ENCODE measurements around the gene IFITM2.

The IFITM2 gene

DNA sequence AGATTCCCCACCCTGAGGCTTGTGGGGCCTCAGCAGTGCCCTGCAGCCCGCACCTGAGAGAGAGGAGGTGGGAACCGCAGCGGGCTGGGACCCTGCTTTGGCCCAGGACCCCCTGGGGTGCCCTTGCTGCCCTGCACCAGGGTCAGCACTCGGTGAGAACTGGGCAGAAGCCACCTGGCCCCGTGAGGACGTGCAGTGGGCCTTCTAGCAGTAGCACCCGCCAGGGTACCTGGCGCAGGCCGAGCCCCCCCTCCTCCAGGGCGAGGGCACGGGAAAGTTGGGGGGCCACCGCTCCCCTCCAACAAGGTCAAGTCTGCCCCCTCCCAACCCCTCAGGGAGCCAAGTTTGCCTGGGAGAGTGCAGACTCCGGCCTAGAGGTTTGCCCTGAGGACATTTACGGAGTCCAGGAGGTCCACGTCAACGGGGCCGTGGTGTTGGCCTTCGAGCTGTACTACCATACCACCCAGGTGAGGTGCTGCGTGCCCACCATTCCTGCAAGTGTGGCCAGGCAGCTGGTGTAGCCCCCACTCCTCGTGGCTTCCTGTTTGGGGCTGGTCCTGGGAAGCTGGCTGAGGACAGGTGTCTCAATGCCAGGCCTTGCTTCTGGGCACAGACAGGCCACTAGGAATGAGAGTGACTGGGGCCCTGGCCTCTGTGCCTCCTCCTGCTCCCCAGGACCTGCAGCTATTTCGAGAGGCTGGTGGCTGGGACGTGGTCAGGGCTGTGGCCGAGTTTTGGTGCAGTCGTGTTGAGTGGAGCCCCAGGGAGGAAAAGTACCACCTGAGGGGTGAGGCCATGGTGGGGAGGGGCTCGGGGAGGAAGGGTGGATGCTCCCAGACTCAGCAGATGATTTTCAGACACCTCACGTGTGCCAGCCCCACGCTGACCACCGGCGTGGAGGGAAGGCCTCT is 15.2 kb upstream of the IFITM2 start:
- DNase-seq = no peak

GRCh38 chr11:293271-293851 is 14.3 kb upstream of the IFITM2 start:
- DNase-seq = no peak

DNA sequence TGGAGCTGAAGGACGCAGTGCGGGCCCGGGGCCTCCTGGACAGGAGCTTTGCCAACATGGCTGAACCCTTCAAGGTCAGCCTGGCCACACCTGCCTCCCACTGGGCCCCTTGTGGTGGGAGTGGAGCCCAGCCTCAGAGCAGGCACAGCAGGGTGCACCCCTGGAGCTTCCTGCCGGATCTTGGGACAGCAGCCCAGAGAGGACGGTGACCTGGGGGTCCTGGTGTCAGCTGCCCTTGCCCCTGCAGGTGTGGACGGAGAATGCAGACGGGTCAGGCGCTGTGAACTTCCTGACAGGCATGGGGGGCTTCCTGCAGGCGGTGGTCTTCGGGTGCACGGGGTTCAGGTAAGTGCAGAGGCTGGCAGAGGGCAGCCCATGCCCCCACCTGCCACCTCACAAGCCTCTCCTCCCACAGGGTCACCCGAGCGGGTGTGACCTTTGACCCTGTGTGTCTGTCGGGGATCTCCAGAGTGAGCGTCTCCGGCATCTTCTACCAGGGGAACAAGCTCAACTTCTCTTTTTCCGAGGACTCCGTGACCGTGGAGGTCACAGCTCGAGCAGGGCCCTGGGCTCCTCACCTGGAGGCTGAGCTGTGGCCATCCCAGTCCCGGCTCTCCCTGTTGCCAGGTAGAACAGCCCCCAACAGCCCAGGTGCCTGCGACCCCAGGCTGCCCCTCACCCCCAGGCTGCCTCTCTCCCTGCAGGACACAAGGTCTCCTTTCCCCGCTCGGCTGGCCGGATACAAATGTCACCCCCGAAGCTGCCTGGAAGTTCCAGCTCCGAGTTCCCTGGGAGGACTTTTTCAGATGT is 13.6 kb upstream of the IFITM2 start:
- no peak for DNase-seq

GRCh38 chr11:294780-295179 is 12.8 kb upstream of the IFITM2 start:
- DNase-seq = no peak

DNA sequence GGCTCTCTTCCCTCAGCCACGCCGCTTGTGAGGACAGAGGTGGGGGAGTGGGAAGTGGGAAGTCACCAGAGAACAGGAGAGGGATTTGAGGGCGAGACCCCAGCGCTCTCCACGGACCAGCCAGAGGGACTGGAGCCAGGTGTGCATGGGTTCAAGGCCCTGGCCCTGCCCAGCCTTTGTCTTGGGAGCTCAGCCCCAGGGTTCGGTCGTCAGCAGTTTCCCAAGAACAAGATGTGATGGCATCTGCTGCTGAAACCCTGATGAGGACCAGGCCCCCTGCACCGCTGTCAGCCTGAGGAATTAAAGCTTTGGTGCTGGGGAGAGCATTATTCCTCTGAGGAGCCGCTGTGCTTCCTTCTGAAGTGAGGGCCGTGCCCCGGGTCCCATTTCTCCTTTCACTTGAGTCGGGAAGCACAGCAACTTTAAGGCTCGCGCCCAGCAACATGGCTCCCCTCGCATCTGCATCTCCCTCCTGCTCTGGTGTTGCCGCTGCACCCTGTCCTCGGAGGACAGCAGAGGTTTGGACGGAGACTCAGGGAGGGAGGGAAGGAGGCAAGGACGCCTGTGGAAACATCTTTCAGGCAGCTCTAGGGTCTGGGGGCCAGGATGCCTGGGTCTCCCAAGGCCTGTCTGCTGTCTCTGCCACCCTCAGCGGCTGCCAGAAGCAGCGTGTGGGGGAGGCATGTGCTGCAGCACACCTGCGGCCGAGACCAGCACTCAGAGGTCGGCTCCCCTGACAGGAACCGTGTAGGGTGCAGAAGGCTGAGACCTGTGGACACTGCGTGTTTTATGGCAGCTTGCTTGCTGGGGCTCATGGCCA is 12.1 kb upstream of the IFITM2 start:
- no peak for DNase-seq

DNA sequence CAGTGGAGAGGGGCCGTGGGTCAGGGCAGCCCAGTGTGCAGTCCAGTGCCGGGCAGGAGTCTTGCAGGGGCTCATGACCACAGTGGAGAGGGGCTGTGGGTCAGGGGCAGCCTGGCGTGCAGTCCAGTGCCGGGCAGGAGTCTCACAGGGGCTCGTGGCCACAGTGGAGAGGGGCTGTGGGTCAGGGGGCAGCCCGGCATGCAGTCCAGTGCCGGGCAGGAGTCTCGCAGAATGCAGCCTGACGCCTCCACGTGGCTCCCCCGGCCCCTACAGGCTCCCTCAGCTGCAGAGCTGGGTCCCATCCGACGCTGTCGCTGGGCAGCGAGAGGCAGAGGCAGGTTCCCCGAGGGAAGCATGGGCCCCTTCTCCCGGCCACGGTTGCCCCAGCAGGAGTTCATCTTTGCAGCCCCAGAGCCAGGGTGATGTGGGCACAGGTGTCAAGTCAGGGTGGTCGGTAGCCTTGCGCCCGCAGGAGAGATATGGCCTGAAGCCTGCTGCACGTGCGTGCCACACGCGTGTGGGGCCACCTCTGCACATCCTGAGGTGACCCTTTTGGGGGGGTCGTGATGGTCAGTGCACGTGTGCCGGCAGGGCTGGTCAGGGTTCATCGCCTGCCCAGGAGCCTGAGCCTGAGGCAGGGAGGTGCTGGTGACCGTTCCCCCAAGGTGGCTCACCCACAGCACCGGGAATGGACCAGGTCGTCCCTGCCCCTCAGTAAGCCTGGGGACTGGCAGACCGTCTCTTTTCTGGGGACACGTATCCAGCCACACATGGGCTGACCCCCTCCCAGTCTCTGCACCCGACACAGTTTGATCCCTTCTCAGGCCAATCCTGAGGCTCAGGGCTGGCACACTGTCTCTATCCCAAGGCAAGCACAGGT is 11.2 kb upstream of the IFITM2 start:
- no peak for DNase-seq

DNA sequence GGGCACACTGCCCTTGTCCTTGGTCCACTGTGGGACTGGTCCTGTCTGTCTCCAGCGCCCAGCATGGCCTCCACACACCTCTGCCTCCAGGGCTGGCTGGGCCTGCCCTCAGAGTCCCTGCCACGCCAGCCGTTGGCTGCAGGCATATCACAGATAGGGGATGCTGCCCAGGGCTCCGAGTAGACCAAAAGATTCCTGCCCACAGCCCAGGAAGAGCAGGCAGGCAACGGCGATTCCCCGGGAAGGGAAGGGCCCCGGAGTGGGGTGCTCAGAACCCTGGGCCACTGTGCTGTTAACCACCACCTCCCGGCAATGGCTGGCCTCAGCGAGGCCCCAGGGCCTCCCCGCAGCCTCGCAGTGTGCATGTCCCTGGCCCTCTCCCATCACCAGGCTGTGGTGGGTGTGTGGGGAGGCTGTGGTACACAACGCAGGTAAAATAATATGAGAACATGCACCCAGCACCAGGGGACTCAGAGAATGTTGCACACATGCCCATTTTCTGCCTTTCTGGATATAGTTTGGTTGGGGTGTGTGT is 10.5 kb upstream of the IFITM2 start:
- DNase-seq = no peak

DNA sequence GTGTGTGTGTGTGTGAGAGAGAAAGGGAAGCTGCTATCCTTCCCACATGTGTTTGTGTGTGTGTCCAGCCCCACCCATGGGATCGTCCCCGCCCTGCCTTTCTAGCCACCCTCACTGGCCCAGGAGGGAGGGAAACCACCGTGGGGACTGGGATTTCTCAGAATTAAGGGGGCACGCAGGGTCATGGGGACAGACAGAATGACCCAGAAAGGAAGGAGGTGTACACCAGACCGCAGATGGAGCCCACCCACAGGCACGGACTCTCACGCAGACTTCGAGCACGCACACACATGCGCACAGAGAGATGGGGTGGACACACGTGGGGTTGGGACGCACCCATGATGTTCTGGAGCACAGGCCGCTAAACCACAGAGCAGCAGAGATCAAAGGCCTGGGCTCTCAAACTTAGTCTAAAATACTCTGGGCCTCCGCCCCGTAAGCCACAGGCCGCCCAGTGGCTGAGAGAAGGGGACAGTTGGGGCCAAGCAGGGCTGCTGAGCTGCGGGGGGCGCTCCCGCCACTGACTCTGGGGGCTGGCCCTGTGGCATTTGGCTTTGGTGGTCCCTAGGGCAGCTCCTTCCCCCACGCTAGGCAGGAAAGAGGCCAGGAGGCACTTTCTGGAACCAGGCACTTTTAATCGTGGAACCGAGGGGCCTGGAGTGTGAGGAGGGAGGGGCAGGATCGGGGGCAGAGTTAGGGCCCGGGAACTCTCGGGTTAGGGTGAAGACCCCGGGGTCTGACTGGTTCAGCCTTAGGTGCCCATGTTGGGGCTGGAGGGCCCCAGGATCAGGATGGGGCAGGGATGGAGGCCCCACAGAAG is 9.8 kb upstream of the IFITM2 start:
- DNase-seq = no peak

DNA sequence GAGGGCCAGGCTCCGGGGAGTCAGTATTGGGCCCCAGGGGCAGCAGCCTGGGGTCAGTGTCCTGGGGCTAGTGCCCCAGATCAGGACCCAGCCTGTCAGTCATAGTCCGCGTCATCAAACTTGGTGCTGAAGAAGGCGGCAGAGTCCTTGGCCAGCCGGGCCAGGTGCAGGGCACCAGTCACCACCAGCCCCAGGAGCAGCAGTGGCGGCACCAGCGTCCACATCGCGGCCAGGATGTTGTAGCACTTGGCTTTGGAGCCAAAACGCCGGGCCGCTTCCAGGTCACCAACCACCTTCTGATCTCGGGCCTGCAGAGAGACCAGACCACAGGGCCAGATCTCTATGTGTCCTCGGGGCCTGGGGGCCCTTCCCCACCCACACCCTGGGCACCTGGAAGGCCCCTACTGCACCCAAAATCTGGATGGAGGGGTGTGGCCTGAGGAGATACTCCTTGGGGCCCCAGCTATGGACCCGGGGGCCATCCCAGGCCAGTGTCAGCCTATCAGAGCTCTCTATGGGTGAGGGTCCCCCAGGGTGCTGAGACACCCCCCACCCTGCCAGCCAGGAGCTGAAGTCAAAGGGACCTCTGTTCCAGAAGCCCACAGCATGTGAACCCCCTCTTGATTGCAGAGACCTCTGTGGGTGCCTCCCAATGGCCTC is 9.1 kb upstream of the IFITM2 start:
- DNase-seq = no peak

DNA sequence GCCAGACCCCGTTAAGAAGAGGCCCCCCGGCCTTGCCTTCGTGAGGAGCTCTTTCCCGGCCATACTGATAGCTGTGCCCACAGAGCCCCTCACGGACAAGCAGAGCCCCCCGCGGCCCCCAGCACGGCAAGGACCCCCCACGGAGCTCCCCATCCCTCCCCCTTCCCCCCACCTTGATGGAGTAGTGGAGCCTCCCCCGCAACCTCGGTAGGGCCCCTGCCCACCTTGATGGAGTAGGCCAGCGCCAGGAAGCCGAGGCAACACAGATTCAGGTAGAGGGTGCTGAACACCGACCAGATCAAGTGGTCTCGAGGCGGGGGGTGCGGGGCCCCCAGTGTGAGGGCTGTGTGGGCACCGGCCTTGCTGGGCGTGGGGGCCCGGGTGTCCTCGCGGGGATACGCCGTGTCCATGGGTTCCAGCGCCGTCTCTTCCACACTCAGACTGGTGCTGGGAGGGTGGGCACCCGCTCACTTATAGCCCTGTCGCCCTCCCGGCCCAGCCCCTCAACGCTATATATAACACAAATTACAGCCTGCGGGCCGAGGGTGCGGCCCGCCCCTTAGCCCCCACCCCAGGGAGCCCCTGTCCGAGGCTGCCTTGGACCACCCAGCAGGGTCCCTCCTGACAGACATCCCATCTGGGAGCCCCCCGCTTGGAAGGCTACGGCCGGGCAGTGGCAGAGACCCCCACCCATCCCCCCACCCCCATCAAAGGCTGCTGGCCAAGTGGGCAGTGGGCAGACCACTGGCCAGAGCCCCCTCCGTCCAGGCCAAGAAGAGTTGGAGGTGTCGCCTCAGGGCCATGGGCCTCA is 8.3 kb upstream of the IFITM2 start, which contains the start of gene IFITM5:
TSS of gene IFITM5 (minus strand) at position 446 of the 811 bp plus-strand sequence. CDS start at position 410, 36 bp downstream.
- no peak for DNase-seq

GRCh38 chr11:299951-300735 is 7.5 kb upstream of the IFITM2 start:
- no peak for DNase-seq

DNA sequence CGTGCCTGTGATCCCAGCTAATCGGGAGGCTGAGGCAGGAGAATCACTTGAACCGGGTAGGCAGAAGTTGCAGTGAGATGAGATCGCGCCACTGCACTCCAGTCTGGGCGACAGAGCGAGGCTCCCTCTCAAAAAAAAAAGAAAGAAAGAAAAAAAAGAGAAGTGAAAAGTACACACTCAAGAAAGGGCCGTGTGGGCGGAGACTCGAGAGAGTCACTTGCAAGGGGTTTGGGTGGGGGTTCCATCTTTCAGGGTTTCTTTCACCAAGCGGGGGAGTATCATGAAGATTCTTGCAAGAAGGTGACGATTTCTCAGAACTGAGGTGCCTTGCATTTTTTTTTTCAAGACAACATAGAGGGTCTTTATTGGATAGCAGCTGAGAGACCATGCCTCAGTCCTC is 4.3 kb upstream of the IFITM2 start:
- DNase-seq = no peak

DNA sequence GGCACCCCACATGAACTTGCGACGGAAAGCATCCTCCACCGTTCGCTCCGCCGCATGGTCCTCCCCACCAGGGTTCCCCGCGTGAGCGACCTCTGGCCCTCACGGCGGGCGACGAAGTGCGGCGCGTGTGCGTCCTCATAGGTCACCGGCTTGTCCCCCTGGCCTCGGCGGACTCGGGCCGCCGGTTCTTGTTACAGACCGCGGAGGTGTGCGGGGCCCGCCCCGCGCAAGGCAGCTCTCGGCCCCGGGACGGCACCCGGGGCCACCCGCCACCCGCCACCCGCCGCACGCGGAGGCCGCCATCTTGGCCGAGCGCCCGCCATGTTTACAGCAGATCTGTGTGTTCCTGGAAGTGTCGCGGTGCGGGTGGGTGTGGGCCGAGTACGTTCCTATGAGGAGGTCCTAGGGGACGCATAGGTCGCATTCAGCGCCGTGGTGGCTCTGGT is 3.5 kb upstream of the IFITM2 start:
- DNase-seq = no peak

- peak in 17 of 56 donors; percentile 6 to 67 (median 17) for DNase-seq
These were observed 2.4 kb upstream of the IFITM2 start for GRCh38 chr11:304915-305843.

DNA sequence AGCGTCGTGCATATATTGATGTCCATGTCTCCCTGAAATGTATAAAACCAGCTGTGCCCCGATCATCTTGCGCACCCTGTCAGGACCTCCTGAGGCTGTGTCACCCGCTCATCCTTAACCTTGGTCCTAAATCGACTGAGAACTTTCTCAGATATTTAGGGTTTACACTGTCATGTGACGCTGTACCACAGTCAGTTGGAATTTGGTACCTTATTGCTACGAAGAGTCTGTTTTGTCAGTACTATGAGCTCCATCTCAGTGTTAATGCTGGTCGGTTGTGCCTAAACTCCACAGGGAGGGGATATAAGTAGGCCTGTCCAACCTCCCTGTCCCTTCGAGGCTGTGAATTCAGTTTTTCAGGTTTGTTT is 1.8 kb upstream of the IFITM2 start:
- DNase-seq = no peak

All from nucleus accumbens (tissue), 56 donors.